GM23248 (cell line): ENCODE results near the gene TNFRSF1B. TPM values are rescaled to one million over a fixed set of nuclear protein-coding genes. Genes with fewer than 3 reads are reported as not detected.

Experiments
- DNase-seq: peaks from one replicate; pipeline ENCODE4 v3.0.0-alpha.2; 2015
- H2AFZ ChIP-seq: fragments of 200-600 bp; sonication (generic); 2 replicates; pipeline ENCODE4 v1.6.1; 2016; ENCODE audit warnings: antibody characterized with exemption
- H3F3A ChIP-seq: fragments of 200-600 bp; sonication (generic); 2 replicates; pipeline ENCODE4 v1.6.1; 2016; ENCODE audit warnings: mild to moderate bottlenecking, antibody characterized with exemption, mixed run types; ENCODE audit not compliant: insufficient read depth
- H3K27ac ChIP-seq: fragments of 200-600 bp; sonication (generic); 2 replicates; pipeline ENCODE4 v1.5.1; 2016; ENCODE audit warnings: mild to moderate bottlenecking
- H3K27me3 ChIP-seq: fragments of 200-600 bp; sonication (generic); replicated peaks from 2 replicates; pipeline ENCODE4 v1.6.1; 2016; ENCODE audit warnings: mild to moderate bottlenecking; ENCODE audit not compliant: insufficient read depth
- H3K36me3 ChIP-seq: fragments of 200-600 bp; sonication (generic); 2 replicates; pipeline ENCODE4 v1.6.1; 2016; ENCODE audit warnings: low read depth, mild to moderate bottlenecking
- H3K4me1 ChIP-seq: fragments of 200-600 bp; sonication (generic); 2 replicates; pipeline ENCODE4 v1.6.1; 2016; ENCODE audit warnings: mild to moderate bottlenecking; ENCODE audit not compliant: insufficient read depth
- H3K4me2 ChIP-seq: fragments of 200-600 bp; sonication (generic); one replicate; pipeline ENCODE4 v1.6.1; 2016; ENCODE audit warnings: mild to moderate bottlenecking; ENCODE audit not compliant: unreplicated experiment
- H3K4me3 ChIP-seq: fragments of 200-600 bp; sonication (generic); 2 replicates; pipeline ENCODE4 v1.5.1; 2016; ENCODE audit warnings: mild to moderate bottlenecking
- H3K79me2 ChIP-seq: fragments of 200-600 bp; sonication (generic); 2 replicates; pipeline ENCODE4 v1.6.1; 2016; ENCODE audit warnings: mild to moderate bottlenecking; ENCODE audit not compliant: insufficient read depth
- H3K9ac ChIP-seq: fragments of 200-600 bp; sonication (generic); 2 replicates; pipeline ENCODE4 v1.6.1; 2016; ENCODE audit warnings: mild to moderate bottlenecking
- H3K9me2 ChIP-seq: fragments of 200-600 bp; sonication (generic); 2 replicates; pipeline ENCODE4 v1.6.1; 2016; ENCODE audit warnings: mixed run types, mild to moderate bottlenecking, moderate library complexity; ENCODE audit not compliant: insufficient read depth
- H3K9me3 ChIP-seq: fragments of 200-600 bp; sonication (generic); one replicate; pipeline ENCODE4 v1.6.1; 2017; ENCODE audit warnings: low read depth
- H4K20me1 ChIP-seq: fragments of 200-600 bp; sonication (generic); 2 replicates; pipeline ENCODE4 v1.6.0; 2016; ENCODE audit not compliant: insufficient read depth
- EZH2 ChIP-seq: fragments of 200-600 bp; sonication (generic); IDR thresholded peaks from 2 replicates; pipeline ENCODE4 v1.6.1; 2018; ENCODE audit warnings: antibody characterized with exemption, mild to moderate bottlenecking; ENCODE audit not compliant: insufficient read depth, poor library complexity, severe bottlenecking
- EZH2phosphoT487 ChIP-seq: fragments of 200-600 bp; sonication (generic); IDR thresholded peaks from 2 replicates; pipeline ENCODE4 v1.6.1; 2018; ENCODE audit warnings: antibody characterized with exemption, moderate library complexity, mild to moderate bottlenecking, low read depth; ENCODE audit not compliant: insufficient read depth
- WGBS, 2 experiments: methylation state at CpG; one replicate each; pipeline ENCODE4 v1.1.6; 2015 to 2017; ENCODE audit warnings: low lambda C conversion rate in 2 of 2, low coverage in 1 of 2; ENCODE audit errors: missing lambda C conversion rate in 2 of 2; 5-methylcytosine and 5-hydroxymethylcytosine counted together
- in situ Hi-C: fragments of 300-500 bp; cut with MboI; formaldehyde crosslinking; loops from 2 replicates; pipeline ENCODE4 v1.15.0; 2020
- polyA plus RNA-seq: library from polyadenylated mRNA; unstranded; fragments of >200 nt; fragmentation: Nextera tagmentation; extraction: Ambion mirVana; gene quantifications from 2 replicates; pipeline ENCODE4 v1.2.1, GENCODE V29; 2016
- total RNA-seq: library from RNA; depleted of rRNA; stranded (reverse); fragments of >200 nt; shearing (Covaris generic); gene quantifications from 2 replicates; pipeline ENCODE4 v1.2.3, GENCODE V29; 2014

TNFRSF1B gene
- total and polyA plus RNA-seq, 2 experiments from 2014 or later, result 1.1 to 2.9 TPM

GRCh38 chr1:12163210-12163609 lies 3.6 kb upstream of the TNFRSF1B start:
- DNase-seq, result no peak
- WGBS, 2 experiments, result 96% methylated on average over 9 of the region's 9 CpGs
- Histone ChIP-seq H3F3A (no peaks in the 10 kb centered on the region), H2AFZ (no peak overlapping the region), H3K9me3 (no peaks in the 10 kb centered on the region), H3K4me3 (no peak overlapping the region), H3K79me2 (no peaks in the 10 kb centered on the region), H4K20me1 (no peaks in the 10 kb centered on the region), H3K9ac (no peak overlapping the region), H3K4me2 (no peak overlapping the region), H3K36me3 (no peaks in the 10 kb centered on the region), H3K27ac (no peak overlapping the region), H3K9me2 (no peaks in the 10 kb centered on the region), H3K4me1 (peaks cover 16% of the 10 kb centered on the region), H3K27me3 (no peaks in the 10 kb centered on the region)
- in situ Hi-C loops, result no loop called here
- no peak for TF ChIP-seq EZH2
- no peak for TF ChIP-seq EZH2phosphoT487

DNA sequence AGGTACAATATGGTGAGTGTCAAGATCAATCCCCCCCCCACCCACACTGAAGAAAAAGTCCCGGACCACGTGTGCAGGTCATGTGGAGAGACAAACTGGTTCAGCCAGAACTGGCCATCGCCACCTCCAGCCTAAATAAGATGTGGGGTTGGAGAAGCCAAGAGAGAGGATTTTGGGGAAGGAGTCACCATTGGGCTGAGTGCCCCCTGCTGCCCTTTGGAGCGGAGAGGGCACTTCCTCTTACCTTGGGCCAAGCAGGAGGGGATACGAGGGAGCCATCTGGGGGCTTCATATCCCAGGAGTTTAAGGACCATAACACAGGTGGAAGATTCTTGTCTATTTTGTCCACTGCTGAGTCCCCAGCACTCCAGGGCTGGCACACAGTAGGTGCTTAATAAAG lies 2.6 kb upstream of the TNFRSF1B start:
- Histone ChIP-seq H3F3A (no peaks in the 10 kb centered on the region), H3K4me3 (no peak overlapping the region), H3K9me2 (no peaks in the 10 kb centered on the region), H2AFZ (no peak overlapping the region), H3K9ac (no peak overlapping the region), H3K27me3 (no peaks in the 10 kb centered on the region), H3K9me3 (no peaks in the 10 kb centered on the region), H3K79me2 (no peaks in the 10 kb centered on the region), H3K36me3 (no peaks in the 10 kb centered on the region), H3K27ac (no peak overlapping the region), H3K4me2 (no peak overlapping the region), H3K4me1 (peaks cover 16% of the 10 kb centered on the region), H4K20me1 (no peaks in the 10 kb centered on the region)
- in situ Hi-C loops, result no loop called here
- WGBS, 2 experiments, result 96 to 97% methylated on average over 5 of the region's 5 CpGs
- DNase-seq, result no peak
- TF ChIP-seq EZH2phosphoT487, result no peak

- H3K4me1 ChIP-seq, result peaks cover 16% of the 10 kb centered on the region
- no peak overlapping the region for H2AFZ ChIP-seq
- TF ChIP-seq EZH2 (no peak), EZH2phosphoT487 (no peak)
- 90 to 91% methylated on average over 4 of the region's 4 CpGs for WGBS, 2 experiments
- in situ Hi-C loops, result no loop called here
- no peaks in the 10 kb centered on the region for H4K20me1 ChIP-seq
- H3K4me3 ChIP-seq, result no peak overlapping the region
- no peaks in the 10 kb centered on the region for H3K9me3 ChIP-seq
- no peaks in the 10 kb centered on the region for H3K27me3 ChIP-seq
- no peak overlapping the region for H3K4me2 ChIP-seq
- no peaks in the 10 kb centered on the region for H3K9me2 ChIP-seq
- no peak for DNase-seq
- no peak overlapping the region for H3K9ac ChIP-seq
- H3K36me3 ChIP-seq, result no peaks in the 10 kb centered on the region
- no peaks in the 10 kb centered on the region for H3F3A ChIP-seq
- H3K79me2 ChIP-seq, result no peaks in the 10 kb centered on the region
- no peak overlapping the region for H3K27ac ChIP-seq
Observed at GRCh38 chr1:12165342-12165741, 1.4 kb upstream of the TNFRSF1B start.

DNA sequence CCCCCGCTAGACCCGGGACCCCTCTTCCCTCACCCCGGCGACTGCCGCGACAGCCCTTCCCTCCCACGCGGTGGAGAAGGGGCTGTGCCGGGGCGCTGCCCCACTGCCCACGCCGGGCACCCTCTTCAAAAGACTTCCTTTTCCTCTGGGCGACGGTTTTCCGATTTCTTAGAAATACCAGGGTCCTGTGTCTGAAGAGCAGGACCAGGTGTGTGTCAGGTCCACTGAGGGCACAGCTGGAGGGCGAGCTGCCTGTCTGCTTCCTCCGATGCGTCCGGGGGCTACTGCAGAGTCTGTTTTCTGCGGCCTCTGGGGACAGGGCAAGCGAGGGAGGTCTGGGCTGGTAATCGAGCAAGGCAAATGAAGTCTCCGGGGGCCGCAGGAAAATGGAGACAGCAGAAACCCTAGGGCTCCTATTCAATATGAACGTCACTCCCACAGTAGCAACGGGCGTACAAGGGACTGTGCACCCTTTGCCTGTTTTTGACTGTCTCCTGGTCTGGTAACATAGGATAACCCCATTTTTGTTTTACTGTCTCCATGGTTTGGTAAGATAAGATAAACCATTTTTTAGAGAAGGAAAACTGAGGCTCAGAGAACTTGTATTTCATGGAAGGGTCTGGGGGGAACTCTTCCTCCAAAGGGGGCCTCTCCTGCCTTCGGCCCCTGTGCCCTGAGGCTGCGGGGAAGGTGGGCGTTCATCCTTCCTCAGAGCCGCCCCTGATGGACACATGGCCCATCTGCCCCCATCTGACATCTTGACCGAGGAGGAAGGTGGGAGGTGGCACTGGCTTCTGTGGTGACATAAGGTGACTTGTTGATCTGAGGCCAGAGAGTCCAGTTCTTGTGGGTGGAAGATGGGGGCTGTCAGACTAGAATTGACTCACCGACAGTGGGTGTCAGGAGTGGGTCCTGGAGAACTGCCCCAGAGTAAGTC lies 970 bp downstream of the TNFRSF1B start:
- Histone ChIP-seq H3K36me3 (no peaks in the 10 kb centered on the region), H3K4me1 (no peaks in the 10 kb centered on the region), H2AFZ (peak overlapping the region; percentile 65), H3K9ac (peak overlapping the region; percentile 63), H3K4me2 (no peak overlapping the region), H3K27ac (no peak overlapping the region), H3F3A (no peaks in the 10 kb centered on the region), H3K4me3 (peak overlapping the region; percentile 73), H3K79me2 (no peaks in the 10 kb centered on the region), H4K20me1 (no peaks in the 10 kb centered on the region), H3K9me3 (no peaks in the 10 kb centered on the region), H3K27me3 (no peaks in the 10 kb centered on the region), H3K9me2 (no peaks in the 10 kb centered on the region)
- no peak for DNase-seq
- in situ Hi-C loops, result no loop called here
- TF ChIP-seq EZH2 (no peak), EZH2phosphoT487 (no peak)
- 26 to 28% methylated on average over 32 to 33 of the region's 33 CpGs for WGBS, 2 experiments
